NAMALWA (cell line): Measurements from ENCODE around the gene BTBD7.
"Not testable (repeated sequence)": the region's sequence is repeated elsewhere in the genome, so short reads cannot be mapped to it uniquely, and the experiment has no call there.

Source experiments
- DNase-seq: peaks from one replicate; pipeline ENCODE4 v3.0.0-alpha.2; 2015; ENCODE audit warnings: low spot score

The BTBD7 gene

DNA sequence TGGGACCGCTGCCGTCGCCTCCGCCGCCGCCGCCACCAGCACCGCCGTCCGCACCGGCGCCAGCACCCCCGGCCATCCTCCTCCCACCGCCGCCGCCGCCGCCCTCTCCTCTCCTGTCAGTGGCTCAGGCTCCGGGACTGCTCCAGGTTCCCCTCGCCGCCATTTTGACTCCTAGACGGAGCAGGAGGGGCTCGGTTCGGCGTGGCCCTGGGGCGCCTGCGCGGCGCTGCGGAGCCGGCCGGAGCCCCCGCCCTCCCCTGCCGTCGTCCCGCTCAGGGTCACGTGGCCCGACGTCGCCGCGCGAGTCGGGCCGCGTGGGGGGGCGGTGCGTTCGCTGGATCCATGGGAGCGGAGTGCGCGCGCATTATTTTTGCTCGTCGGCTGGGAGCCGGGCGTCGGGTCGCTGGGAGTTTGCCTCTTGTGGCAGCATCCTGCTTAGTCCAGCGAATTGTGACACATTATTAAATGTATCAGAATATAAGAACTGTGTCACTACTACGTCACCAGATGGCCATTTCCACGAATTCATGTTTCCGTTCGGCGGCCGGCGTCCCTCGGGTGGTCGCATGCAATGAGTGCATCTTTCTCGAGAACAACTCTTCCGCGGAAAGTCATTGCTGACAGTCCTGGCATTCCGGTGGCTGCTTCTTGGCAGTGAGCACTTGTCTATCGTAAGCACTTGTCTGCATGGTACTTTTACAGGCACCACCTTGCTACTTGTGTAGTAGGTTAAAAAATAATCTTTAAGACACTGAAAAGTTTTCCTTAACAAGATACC, at the start of gene BTBD7:
Gene BTBD7, minus strand, starts transcription at position 184 of the 778 bp plus-strand sequence. CDS start 36,985 bp downstream, outside the sequence.
- DNase-seq: peak; percentile 97

DNA sequence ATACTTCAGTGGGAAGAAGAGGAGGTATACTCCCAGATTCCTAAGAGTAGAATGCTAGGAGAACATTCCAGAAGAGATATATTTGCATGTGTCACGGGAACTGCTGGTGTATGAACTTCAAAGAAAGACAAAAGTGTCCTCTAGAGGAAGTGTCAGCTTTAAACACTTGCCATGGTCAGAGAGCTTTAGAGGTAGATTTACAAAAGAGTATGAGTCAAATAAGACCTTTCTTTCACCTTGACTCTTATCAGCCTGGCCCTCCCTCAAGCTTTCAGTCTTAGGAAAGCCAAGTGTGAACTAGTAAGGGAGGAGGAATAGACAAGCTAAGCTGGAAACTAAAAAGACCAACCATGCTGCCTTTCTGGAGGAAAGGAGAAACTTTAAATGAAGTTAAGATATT, 48.8 kb upstream of the BTBD7 start:
- no peak for DNase-seq

DNA sequence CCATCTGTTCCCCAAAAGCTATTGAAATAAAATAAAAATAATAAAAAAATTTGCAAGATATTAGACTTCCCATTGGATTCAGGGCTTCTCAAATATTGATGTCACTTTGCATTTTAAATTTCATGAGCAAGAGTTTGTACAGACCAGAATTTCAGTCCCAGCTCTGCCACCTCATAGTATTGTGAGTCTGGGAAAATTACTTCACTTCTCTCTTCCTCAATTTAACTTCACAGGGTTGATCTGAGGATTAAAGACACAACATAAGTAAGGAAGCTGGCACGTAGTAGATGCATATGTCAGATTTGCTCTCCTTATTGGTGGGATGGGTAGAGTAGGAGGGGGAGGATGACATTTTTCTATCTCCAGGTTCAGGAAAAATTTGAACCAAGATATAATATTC, 47.0 kb upstream of the BTBD7 start:
- no peak for DNase-seq

DNA sequence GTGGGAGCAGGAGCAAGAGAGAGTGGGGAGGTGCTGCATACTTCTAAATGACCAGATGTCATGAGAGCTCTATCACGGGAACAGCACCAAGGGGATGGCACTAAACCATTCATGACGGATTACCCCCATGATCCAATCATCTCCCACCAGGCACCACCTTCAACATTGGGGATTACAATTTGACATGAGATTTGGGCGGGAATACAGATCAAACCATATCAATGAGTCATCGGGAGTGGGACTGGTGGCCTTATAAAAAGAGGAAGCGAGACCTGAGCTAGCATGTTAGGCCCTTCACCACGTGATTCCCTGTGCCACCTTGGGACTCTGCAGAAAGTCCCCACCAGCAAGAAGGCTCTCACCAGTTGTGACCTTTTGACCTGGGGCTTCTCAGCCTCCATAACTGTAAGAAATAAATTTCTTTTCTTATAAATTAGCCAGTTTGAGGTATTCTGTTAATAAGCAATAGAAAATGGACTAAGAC, 42.9 kb upstream of the BTBD7 start:
- DNase-seq: peak; percentile 70

DNA sequence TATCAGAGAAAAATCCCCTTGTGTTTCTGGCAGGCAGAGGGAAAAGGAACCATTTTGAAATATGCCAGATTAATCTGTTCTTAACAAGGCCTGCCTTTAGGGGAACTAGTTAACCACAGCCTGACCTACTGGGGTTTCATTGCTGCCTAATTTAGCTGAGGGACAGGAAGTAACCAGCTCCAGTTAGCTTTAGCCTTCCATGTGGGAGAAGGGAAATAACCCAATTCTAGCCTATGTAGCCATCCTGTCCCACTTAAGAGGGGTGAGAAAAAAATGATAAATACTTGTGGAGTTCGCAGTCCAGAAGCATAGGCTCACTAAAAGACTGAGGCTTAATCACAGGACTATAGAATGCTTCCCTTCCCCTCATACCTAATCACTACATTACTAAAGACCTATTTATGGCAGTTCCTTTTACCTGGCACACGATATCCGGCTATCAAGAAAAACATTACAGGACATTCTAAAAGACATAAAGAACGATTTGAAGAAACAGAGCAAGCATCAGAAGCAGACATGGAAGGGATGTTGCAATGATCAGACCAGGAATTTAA, 37.0 kb upstream of the BTBD7 start:
- DNase-seq: peak; percentile 43

- DNase-seq: no peak
These were observed 36.3 kb upstream of the BTBD7 start for GRCh38 chr14:93368996-93369712.

GRCh38 chr14:93354873-93355272, 22.0 kb upstream of the BTBD7 start:
- DNase-seq: not testable (repeated sequence)

DNA sequence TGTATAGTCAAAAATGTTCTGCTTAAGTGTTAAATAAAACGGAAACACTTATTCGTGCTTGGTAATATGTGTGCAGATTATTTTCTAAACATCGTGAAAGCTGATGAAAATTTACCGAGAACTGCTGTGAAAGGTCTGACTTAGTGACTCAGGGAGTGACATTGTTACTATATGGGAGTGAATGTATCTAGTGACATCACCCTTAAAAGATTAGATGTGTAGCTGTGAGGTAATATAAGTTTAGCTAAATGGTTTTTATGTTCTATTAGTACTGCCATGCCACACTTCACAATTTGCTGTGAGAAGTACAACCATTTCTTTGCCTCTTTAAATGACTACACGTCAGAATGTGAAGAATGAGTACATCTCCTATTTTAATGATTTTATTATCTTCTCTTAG, 15.5 kb upstream of the BTBD7 start:
- no peak for DNase-seq

DNA sequence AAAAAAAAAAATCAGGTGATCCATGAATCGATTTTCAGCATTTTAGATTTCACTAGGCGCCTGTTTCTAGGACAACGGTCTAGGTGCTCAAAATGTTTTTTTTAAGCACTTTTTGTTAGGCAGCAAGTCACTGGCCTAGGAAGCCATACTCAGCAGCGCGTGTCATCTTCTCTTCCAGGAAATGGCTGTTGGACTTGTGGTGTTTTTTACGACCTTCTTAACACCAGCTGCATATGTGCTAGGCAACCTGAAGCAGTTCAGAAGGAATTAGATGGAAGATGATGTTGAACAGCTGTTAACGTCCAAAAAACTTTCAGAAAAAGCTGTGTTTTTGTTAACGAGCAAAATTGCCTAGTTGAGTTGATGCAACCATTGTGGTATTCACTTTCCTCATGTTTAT, 15.0 kb upstream of the BTBD7 start:
- DNase-seq: no peak

DNA sequence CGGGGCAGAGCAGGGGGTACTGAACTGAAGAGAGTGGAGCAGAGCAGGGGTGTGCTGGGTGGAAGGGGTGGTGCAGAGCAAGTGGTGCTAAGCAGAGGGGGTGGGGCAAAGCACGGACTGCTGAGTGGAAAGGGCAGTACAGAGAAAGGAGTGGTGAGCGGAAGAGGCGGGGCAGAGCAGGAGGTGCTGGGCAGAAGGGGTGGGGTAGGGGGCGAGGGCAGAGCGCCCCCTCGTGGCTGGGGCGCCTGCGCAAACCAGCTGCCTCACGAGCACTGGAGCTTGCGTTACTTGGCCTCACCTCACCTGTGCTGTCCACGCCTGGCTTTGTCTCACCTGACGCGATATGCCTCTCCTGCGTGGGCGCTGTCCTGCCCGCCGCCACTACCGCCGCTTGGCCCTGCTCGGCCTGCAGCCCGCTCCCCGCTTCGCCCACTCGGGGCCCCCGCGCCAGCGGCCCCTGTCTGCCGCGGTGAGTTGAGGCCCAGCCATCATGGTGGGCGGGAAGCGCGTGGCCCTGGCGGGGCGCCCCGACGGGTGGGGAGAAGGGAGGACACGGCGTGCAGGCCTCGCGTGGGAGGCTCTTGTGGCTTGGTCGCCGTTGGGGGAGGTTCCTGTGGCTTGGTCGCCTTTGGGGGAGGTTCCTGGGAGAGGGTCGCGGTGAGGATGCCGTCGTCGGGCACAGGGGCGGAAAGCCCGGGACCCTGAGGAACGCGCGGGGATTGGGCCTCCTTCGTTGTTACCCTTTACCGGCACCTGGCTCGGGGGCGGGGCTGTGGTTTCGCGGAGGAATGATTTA, 14.3 kb upstream of the BTBD7 start, which contains the start of gene COX8C:
Gene COX8C, plus strand, starts transcription at position 257 of the 796 bp plus-strand sequence. Its CDS starts 87 bp downstream, at position 344.
- DNase-seq: no peak

DNA sequence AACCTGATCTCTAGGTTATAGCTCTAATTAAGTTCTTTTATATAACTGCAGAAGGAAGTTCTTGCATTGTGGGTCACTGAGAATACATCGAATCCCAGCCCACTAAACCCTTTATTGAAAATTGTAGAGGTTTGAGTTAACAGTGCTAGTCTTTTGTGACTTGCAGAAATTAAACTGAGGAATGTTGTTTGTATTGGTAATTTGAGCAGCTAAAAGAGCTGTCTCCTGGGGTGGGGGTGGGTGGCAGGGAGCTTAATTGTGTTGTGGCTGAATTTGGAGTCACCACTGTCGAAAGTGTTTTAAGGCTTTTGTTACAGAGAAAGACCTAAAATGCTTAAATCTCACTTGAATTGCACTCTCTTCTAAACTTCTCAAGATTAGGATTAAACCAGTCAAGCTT, 11.0 kb upstream of the BTBD7 start:
- DNase-seq: no peak

GRCh38 chr14:93343266-93343665, 10.4 kb upstream of the BTBD7 start:
- DNase-seq: no peak

- DNase-seq: no peak
These were observed 5.0 kb upstream of the BTBD7 start for GRCh38 chr14:93337884-93338283.

DNA sequence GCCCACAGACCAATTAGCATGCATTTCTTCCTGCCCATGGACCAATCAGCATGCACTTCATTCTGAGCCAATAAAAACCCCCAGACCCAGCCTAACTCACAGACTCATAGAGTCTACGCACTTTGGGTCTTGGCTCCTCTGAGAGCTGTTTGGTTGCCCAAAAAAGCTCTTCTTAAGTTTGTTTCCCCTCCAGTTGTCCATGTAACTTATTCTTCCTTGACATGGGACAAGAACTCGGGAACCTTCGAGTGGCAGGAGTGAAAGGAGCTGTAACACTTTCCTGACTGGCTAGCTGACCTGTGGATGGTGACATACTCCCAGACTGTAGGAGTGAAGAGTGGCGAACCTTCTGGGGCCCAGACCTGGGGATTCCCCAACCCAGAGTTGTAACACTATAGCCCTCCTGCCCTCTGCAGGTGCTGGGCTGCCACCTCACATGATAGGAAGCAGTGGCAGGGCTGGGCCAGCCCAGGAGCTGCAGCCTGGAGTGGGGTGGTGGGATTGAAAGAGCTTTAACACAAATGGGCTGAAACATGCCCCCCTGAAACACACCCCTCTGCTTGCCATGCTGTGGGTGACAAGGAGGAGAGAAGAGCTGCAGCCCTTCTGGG, 4.4 kb upstream of the BTBD7 start:
- DNase-seq: peak; percentile 21

- no peak for DNase-seq
These were observed 831 bp upstream of the BTBD7 start for GRCh38 chr14:93333631-93334103.

DNA sequence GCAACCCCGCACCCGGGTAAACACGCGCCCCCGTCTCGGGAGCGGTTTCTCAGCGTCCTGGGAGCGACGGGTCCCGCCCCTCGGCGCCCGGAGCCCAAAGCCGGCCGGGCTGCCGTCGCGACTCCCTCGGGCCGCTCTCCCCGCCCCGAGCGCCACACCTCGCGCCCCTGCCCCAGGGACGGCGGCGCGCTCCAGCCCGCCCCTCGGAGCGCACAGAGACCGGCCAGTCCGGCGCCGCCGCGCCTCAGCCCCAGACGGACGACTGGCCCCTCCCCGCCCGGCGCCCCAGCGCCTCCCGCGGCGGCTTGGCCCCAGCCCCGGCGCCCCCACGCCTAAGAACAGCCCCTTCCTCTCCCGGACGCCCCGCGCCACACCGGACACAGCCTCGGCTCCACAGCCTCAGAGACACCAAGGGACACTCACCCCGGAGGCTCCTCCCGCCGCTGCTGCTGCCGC, 411 bp downstream of the BTBD7 start:
- no peak for DNase-seq

DNA sequence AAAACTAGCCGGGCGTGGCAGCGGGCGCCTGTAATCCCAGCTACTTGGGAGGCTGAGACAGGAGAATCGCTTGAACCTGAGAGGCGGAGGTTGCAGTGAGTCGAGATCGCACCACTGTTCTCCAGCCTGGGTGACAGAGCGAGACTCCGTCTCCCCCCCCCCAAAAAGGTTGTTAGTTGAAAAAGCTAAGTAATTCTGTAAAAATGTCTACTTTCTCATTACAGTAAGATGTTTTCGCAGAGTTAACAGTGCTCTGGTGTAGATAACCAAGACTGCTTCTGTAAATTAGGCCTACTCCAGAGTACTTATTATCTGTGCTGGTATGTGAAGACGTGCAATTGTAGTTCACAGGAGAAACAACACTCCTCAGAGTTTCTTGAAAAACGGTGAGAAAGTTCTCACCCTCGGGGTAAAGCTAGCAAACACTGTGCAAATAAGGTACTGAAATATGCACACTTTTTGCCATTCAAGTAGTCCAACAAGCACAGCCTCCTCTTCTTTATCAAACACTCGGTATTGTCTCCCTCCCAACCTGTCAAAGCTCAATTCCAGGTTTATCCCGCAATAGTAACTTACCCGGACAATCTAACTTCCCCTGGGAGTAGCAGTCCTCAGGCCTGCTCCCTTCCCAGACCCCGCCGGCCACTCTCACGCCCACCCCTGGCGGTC, 974 bp downstream of the BTBD7 start:
- peak; percentile 72 for DNase-seq

- peak; percentile 13 for DNase-seq
These were observed 1.7 kb downstream of the BTBD7 start for GRCh38 chr14:93331002-93331727.

DNA sequence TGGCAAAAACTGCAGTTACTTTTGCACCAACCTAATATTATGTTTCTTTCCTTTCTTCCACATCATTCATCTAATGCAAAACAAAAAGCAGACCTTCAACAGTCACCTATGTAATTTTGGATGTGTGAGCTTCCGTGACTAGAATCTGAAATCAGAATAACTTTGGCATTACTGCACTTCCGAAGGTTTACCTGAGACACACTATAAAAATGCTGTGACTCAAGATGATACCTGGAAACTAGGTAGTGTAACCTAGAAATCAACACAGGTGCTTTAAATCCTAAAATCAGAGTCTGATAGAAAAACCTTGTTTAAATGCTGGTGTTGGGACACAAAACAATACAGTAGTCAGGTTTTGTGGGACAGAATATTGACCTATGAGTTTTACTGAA, 2.2 kb downstream of the BTBD7 start:
- DNase-seq: no peak

DNA sequence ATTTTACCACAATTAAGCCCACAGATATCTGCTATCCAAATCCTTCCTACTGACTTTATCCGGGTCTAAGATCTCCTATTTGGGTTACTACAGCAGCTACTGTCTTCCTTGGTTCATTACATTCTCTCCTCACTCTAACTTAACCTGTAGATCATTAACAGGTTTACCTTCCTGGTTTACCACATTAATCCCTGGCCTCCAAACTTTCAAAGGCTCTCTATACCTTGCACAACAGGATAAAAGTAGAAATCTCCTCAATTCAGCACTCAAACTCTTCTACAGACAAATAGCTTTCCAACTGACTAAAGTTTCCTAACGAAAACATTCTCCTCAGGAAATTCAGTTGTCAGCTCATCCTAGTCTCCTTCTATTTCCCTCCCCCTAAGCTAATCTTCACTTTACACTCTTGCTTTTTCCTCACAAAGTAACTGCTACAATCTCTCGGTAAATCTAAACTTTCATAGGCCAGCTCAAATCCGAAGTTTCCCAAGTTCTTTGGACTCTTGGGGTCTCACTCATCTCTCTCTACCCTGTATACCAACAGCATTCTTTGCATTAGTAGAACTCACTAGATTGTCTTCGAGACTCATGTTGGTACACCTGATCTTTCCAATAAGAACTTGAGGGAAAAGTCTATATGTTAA, 2.7 kb downstream of the BTBD7 start:
- no peak for DNase-seq
